ENCODE measurements around the gene CFTR.

The CFTR gene

DNA sequence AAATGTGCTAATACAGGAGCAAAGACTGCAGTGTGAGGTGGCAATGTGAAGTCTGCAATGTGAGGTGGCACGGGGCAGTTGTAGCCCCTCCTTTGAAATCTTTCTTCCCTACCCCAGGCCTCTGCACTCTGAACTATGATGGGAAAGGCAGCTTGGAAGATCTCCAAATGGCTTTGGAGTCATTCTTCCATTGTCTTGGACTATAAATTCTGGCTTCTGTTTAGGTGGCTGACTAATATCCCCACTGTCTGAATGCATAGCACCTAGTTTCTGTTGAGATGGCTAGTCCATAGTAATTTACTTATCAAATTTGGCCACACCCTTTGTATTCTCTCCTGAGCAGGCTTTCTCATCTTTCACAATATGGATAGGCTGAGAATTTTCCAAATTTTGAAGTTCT lies 175.0 kb downstream of the CFTR start:
- H3K56ac ChIP-seq (ENCODE audit: low read length) = no peak overlapping the region
- no peak overlapping the region for H3K4me3 ChIP-seq (ENCODE audit: low read length)
- H3K4ac ChIP-seq (ENCODE audit: low read depth, low read length) = no peak overlapping the region
- H3K18ac ChIP-seq (ENCODE audit: low read length) = no peak overlapping the region
- no peaks in the 10 kb centered on the region for H3K79me2 ChIP-seq (ENCODE audit: control insufficient read depth, insufficient read depth, low read length)
- DNase-seq = no peak
- H4K5ac ChIP-seq (ENCODE audit: low read length) = no peak overlapping the region
- H2BK120ac ChIP-seq (ENCODE audit: low read depth, low read length) = no peak overlapping the region
- no peaks in the 10 kb centered on the region for H3K4me1 ChIP-seq (ENCODE audit: control insufficient read depth, low read depth, low read length)
- H3K27ac ChIP-seq (ENCODE audit: low read depth, low read length) = no peak overlapping the region
- no peaks in the 10 kb centered on the region for H3K36me3 ChIP-seq (ENCODE audit: control insufficient read depth, insufficient read depth, low read length)
- no peak overlapping the region for H3K23ac ChIP-seq (ENCODE audit: low read length)
- no CpG with 5 or more reads among the region's 1 CpG for WGBS (ENCODE audit: extremely low coverage, insufficient coverage, low lambda C conversion rate)
- H2BK15ac ChIP-seq (replicated peaks; ENCODE audit: low read depth) = no peak overlapping the region
- H3K27me3 ChIP-seq (ENCODE audit: insufficient read depth, low read length, poor library complexity) = no peaks in the 10 kb centered on the region
- H2AK5ac ChIP-seq (ENCODE audit: low read length) = no peak overlapping the region
- no peak overlapping the region for H3K4me2 ChIP-seq (ENCODE audit: low read length)
- H3K79me1 ChIP-seq (ENCODE audit: low read length) = no peaks in the 10 kb centered on the region
- no peak overlapping the region for H3K9ac ChIP-seq (ENCODE audit: low read length)
- H4K8ac ChIP-seq (ENCODE audit: low read depth, low read length) = no peak overlapping the region
- H2BK5ac ChIP-seq (ENCODE audit: low read length) = no peak overlapping the region

DNA sequence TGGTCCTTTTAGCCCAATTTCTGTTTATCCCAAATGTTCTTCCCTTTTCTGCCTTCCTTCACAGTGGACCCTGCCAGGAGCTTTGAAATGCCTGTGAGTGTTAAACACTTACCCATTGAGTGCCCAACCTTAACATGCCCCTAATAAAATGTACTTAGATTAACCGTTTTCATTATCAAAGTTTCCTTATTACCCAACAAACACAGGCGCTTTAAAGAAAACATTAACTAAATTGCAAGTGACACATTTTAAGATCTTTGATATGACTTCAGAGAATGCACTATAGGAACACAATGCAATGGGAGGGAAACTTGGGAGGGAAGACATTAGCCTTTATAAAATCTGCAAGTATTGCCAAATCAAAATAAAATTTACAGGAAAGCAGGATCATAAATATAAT lies 177.0 kb downstream of the CFTR start:
- Histone ChIP-seq H4K5ac (ENCODE audit: low read length) (no peak overlapping the region), H3K4ac (ENCODE audit: low read depth, low read length) (no peak overlapping the region), H3K56ac (ENCODE audit: low read length) (no peak overlapping the region), H3K79me2 (ENCODE audit: control insufficient read depth, insufficient read depth, low read length) (no peaks in the 10 kb centered on the region), H3K4me1 (ENCODE audit: control insufficient read depth, low read depth, low read length) (peaks cover 3% of the 10 kb centered on the region), H3K79me1 (ENCODE audit: low read length) (no peaks in the 10 kb centered on the region), H3K4me3 (ENCODE audit: low read length) (no peak overlapping the region), H3K9ac (ENCODE audit: low read length) (no peak overlapping the region), H3K36me3 (ENCODE audit: control insufficient read depth, insufficient read depth, low read length) (no peaks in the 10 kb centered on the region), H2BK5ac (ENCODE audit: low read length) (no peak overlapping the region), H2BK120ac (ENCODE audit: low read depth, low read length) (no peak overlapping the region), H3K18ac (ENCODE audit: low read length) (no peak overlapping the region), H3K27me3 (ENCODE audit: insufficient read depth, low read length, poor library complexity) (no peaks in the 10 kb centered on the region), H3K27ac (ENCODE audit: low read depth, low read length) (no peak overlapping the region), H2BK15ac (replicated peaks; ENCODE audit: low read depth) (no peak overlapping the region), H4K8ac (ENCODE audit: low read depth, low read length) (no peak overlapping the region), H3K23ac (ENCODE audit: low read length) (no peak overlapping the region), H3K4me2 (ENCODE audit: low read length) (no peak overlapping the region), H2AK5ac (ENCODE audit: low read length) (no peak overlapping the region)
- DNase-seq = no peak
- WGBS (ENCODE audit: extremely low coverage, insufficient coverage, low lambda C conversion rate) = no CpG with 5 or more reads among the region's 2 CpGs

DNA sequence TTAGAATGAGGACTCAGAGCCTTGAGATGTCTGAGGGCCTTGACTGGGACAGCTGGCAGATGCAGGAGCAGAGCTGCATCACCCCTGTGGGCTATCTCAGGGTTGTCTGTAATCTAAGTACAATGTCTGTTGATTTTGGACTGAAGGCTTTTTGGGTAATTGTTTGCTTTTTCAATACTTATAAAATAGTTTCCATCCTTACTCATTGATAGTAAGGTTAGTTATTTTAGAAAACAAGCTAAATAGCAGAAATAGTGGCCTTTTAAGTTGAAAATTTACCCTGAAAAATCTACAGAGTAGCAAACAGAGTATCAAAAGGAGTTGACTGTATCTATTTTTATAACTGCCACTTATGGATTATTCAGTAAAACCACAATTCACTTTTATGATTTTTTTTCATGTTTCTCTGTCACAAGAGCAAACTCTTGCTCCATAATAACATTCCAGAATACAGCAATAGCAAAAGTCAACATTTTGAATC lies 179.7 kb downstream of the CFTR start:
- Histone ChIP-seq H2BK5ac (ENCODE audit: low read length) (no peak overlapping the region), H2BK15ac (replicated peaks; ENCODE audit: low read depth) (no peak overlapping the region), H3K4me3 (ENCODE audit: low read length) (no peak overlapping the region), H3K18ac (ENCODE audit: low read length) (no peak overlapping the region), H3K27me3 (ENCODE audit: insufficient read depth, low read length, poor library complexity) (no peaks in the 10 kb centered on the region), H2BK120ac (ENCODE audit: low read depth, low read length) (no peak overlapping the region), H3K23ac (ENCODE audit: low read length) (no peak overlapping the region), H3K79me2 (ENCODE audit: control insufficient read depth, insufficient read depth, low read length) (no peaks in the 10 kb centered on the region), H3K56ac (ENCODE audit: low read length) (no peak overlapping the region), H3K79me1 (ENCODE audit: low read length) (no peaks in the 10 kb centered on the region), H3K9ac (ENCODE audit: low read length) (no peak overlapping the region), H3K4ac (ENCODE audit: low read depth, low read length) (no peak overlapping the region), H3K4me1 (ENCODE audit: control insufficient read depth, low read depth, low read length) (peaks cover 3% of the 10 kb centered on the region), H2AK5ac (ENCODE audit: low read length) (no peak overlapping the region), H3K4me2 (ENCODE audit: low read length) (no peak overlapping the region), H3K27ac (ENCODE audit: low read depth, low read length) (no peak overlapping the region), H3K36me3 (ENCODE audit: control insufficient read depth, insufficient read depth, low read length) (no peaks in the 10 kb centered on the region), H4K8ac (ENCODE audit: low read depth, low read length) (no peak overlapping the region), H4K5ac (ENCODE audit: low read length) (no peak overlapping the region)
- DNase-seq = no peak

DNA sequence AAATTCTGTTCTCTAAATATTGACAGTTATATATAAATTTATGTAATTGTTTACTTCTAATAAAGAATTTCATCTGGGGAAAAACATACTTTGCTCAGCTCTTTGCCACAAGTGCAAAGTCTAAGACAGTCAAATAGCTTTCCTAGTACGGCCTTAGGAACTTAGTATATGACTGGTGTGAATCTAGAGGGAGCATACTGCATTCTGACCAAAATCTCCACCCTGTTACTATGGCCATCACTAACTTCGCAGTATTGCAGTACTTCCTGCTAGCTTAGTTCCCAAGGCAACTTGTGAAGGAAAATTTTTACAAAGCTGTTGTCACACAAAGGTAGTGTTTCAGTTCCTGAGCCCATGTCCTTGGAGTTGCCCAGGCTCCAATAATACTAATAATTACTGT lies 181.5 kb downstream of the CFTR start:
- H2BK120ac ChIP-seq (ENCODE audit: low read depth, low read length) = no peak overlapping the region
- peak; percentile 13 for DNase-seq
- peak overlapping the region; percentile 30 for H3K56ac ChIP-seq (ENCODE audit: low read length)
- no peak overlapping the region for H3K4ac ChIP-seq (ENCODE audit: low read depth, low read length)
- H3K4me1 ChIP-seq (ENCODE audit: control insufficient read depth, low read depth, low read length) = peaks cover 3% of the 10 kb centered on the region
- no peaks in the 10 kb centered on the region for H3K36me3 ChIP-seq (ENCODE audit: control insufficient read depth, insufficient read depth, low read length)
- H4K8ac ChIP-seq (ENCODE audit: low read depth, low read length) = no peak overlapping the region
- no peaks in the 10 kb centered on the region for H3K79me1 ChIP-seq (ENCODE audit: low read length)
- H3K4me3 ChIP-seq (ENCODE audit: low read length) = no peak overlapping the region
- H3K23ac ChIP-seq (ENCODE audit: low read length) = no peak overlapping the region
- no CpG with 5 or more reads among the region's 2 CpGs for WGBS (ENCODE audit: extremely low coverage, insufficient coverage, low lambda C conversion rate)
- no peak overlapping the region for H3K9ac ChIP-seq (ENCODE audit: low read length)
- no peak overlapping the region for H4K5ac ChIP-seq (ENCODE audit: low read length)
- no peak overlapping the region for H3K4me2 ChIP-seq (ENCODE audit: low read length)
- H3K27me3 ChIP-seq (ENCODE audit: insufficient read depth, low read length, poor library complexity) = no peaks in the 10 kb centered on the region
- H3K79me2 ChIP-seq (ENCODE audit: control insufficient read depth, insufficient read depth, low read length) = no peaks in the 10 kb centered on the region
- H2BK5ac ChIP-seq (ENCODE audit: low read length) = peak overlapping the region; percentile 54
- H2BK15ac ChIP-seq (replicated peaks; ENCODE audit: low read depth) = no peak overlapping the region
- H3K27ac ChIP-seq (ENCODE audit: low read depth, low read length) = no peak overlapping the region
- H2AK5ac ChIP-seq (ENCODE audit: low read length) = no peak overlapping the region
- peak overlapping the region; percentile 68 for H3K18ac ChIP-seq (ENCODE audit: low read length)

DNA sequence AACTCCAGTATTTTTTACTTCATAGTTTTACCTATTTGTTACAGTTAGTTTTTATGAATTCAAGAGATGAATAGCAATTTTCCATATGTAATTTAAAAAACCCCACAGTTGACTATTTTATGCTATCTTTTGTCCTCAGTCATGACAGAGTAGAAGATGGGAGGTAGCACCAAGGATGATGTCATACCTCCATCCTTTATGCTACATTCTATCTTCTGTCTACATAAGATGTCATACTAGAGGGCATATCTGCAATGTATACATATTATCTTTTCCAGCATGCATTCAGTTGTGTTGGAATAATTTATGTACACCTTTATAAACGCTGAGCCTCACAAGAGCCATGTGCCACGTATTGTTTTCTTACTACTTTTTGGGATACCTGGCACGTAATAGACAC lies 184.2 kb downstream of the CFTR start:
- Histone ChIP-seq H2BK120ac (ENCODE audit: low read depth, low read length) (no peak overlapping the region), H4K5ac (ENCODE audit: low read length) (no peak overlapping the region), H3K23ac (ENCODE audit: low read length) (no peak overlapping the region), H3K4me2 (ENCODE audit: low read length) (no peak overlapping the region), H3K18ac (ENCODE audit: low read length) (no peak overlapping the region), H2BK5ac (ENCODE audit: low read length) (no peak overlapping the region), H2AK5ac (ENCODE audit: low read length) (no peak overlapping the region), H2BK15ac (replicated peaks; ENCODE audit: low read depth) (no peak overlapping the region), H3K56ac (ENCODE audit: low read length) (no peak overlapping the region), H3K79me2 (ENCODE audit: control insufficient read depth, insufficient read depth, low read length) (no peaks in the 10 kb centered on the region), H4K8ac (ENCODE audit: low read depth, low read length) (no peak overlapping the region), H3K9ac (ENCODE audit: low read length) (no peak overlapping the region), H3K4ac (ENCODE audit: low read depth, low read length) (no peak overlapping the region), H3K27me3 (ENCODE audit: insufficient read depth, low read length, poor library complexity) (no peaks in the 10 kb centered on the region), H3K27ac (ENCODE audit: low read depth, low read length) (no peak overlapping the region), H3K36me3 (ENCODE audit: control insufficient read depth, insufficient read depth, low read length) (no peaks in the 10 kb centered on the region), H3K4me1 (ENCODE audit: control insufficient read depth, low read depth, low read length) (peaks cover 3% of the 10 kb centered on the region), H3K79me1 (ENCODE audit: low read length) (no peaks in the 10 kb centered on the region), H3K4me3 (ENCODE audit: low read length) (no peak overlapping the region)
- no peak for DNase-seq
- WGBS (ENCODE audit: extremely low coverage, insufficient coverage, low lambda C conversion rate) = no CpG with 5 or more reads among the region's 3 CpGs

DNA sequence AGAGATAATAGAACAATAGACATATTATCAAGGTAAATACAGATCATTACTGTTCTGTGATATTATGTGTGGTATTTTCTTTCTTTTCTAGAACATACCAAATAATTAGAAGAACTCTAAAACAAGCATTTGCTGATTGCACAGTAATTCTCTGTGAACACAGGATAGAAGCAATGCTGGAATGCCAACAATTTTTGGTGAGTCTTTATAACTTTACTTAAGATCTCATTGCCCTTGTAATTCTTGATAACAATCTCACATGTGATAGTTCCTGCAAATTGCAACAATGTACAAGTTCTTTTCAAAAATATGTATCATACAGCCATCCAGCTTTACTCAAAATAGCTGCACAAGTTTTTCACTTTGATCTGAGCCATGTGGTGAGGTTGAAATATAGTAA lies 185.5 kb downstream of the CFTR start:
- Histone ChIP-seq H3K36me3 (ENCODE audit: control insufficient read depth, insufficient read depth, low read length) (no peaks in the 10 kb centered on the region), H3K79me2 (ENCODE audit: control insufficient read depth, insufficient read depth, low read length) (no peaks in the 10 kb centered on the region), H2BK120ac (ENCODE audit: low read depth, low read length) (no peak overlapping the region), H3K56ac (ENCODE audit: low read length) (no peak overlapping the region), H3K79me1 (ENCODE audit: low read length) (no peaks in the 10 kb centered on the region), H3K9ac (ENCODE audit: low read length) (no peak overlapping the region), H4K5ac (ENCODE audit: low read length) (no peak overlapping the region), H2BK5ac (ENCODE audit: low read length) (no peak overlapping the region), H3K27ac (ENCODE audit: low read depth, low read length) (no peak overlapping the region), H3K4me2 (ENCODE audit: low read length) (no peak overlapping the region), H3K4ac (ENCODE audit: low read depth, low read length) (no peak overlapping the region), H3K4me1 (ENCODE audit: control insufficient read depth, low read depth, low read length) (peaks cover 3% of the 10 kb centered on the region), H3K23ac (ENCODE audit: low read length) (no peak overlapping the region), H2AK5ac (ENCODE audit: low read length) (no peak overlapping the region), H3K27me3 (ENCODE audit: insufficient read depth, low read length, poor library complexity) (no peaks in the 10 kb centered on the region), H3K18ac (ENCODE audit: low read length) (no peak overlapping the region), H2BK15ac (replicated peaks; ENCODE audit: low read depth) (no peak overlapping the region), H4K8ac (ENCODE audit: low read depth, low read length) (no peak overlapping the region), H3K4me3 (ENCODE audit: low read length) (no peak overlapping the region)
- no peak for DNase-seq
